Cardiac muscle cell (in vitro differentiated cells and primary cell): ENCODE measurements around the gene NR1I3. TPM values are rescaled to one million over a fixed set of nuclear protein-coding genes. Genes with fewer than 3 reads are reported as not detected.

Source experiments
- DNase-seq, 2 donors: peaks; one replicate each; pipeline versions ENCODE4 v3.0.0 to v3.0.0-alpha.2; 2010 to 2017; ENCODE audit warnings: low read depth in 1 of 2, low spot score in 1 of 2
- H3K27ac ChIP-seq: fragments of 200-600 bp; sonication (generic); 2 replicates; pipeline ENCODE4 v1.5.1; 2016
- H3K27me3 ChIP-seq: fragments of 200-600 bp; sonication (generic); 2 replicates; pipeline ENCODE4 v1.6.0; 2016; ENCODE audit warnings: control low read depth
- H3K36me3 ChIP-seq: fragments of 200-600 bp; sonication (generic); 2 replicates; pipeline ENCODE4 v1.5.1; 2016; ENCODE audit warnings: control low read depth
- H3K4me1 ChIP-seq: fragments of 200-600 bp; sonication (generic); 2 replicates; pipeline ENCODE4 v1.8.1; 2017; ENCODE audit warnings: low read depth, mild to moderate bottlenecking, mixed run types
- H3K4me3 ChIP-seq: fragments of 200-600 bp; sonication (generic); 2 replicates; pipeline ENCODE4 v1.5.1; 2016; ENCODE audit warnings: mild to moderate bottlenecking
- H3K9me3 ChIP-seq: fragments of 200-600 bp; sonication (generic); 2 replicates; pipeline ENCODE4 v1.5.1; 2017; ENCODE audit warnings: low read depth, mild to moderate bottlenecking, control low read depth
- CTCF ChIP-seq: IDR thresholded peaks from 2 replicates; pipeline ENCODE4 v1.5.1; 2012; ENCODE audit warnings: low read depth, mild to moderate bottlenecking, low read length
- polyA plus RNA-seq: library from polyadenylated mRNA; unstranded; fragments of >200 nt; fragmentation: Nextera tagmentation; extraction: Ambion mirVana; gene quantifications from 2 replicates; pipeline ENCODE4 v1.2.1, GENCODE V29; 2016
- total RNA-seq: library from RNA; depleted of rRNA; stranded (reverse); fragments of >200 nt; gene quantifications from 2 replicates; pipeline ENCODE4 v1.2.3, GENCODE V29; 2016

NR1I3 gene
- 0.33 TPM in 1 of 2 replicates, not detected in the other for total RNA-seq
- not detected in 2 replicates for polyA plus RNA-seq

- no peak within 1 kb of the TSS for H3K27ac ChIP-seq
- no peak for TF ChIP-seq CTCF
- H3K36me3 ChIP-seq, result no peaks in the 10 kb centered on the region
- no peak within 1 kb of the TSS for H3K4me3 ChIP-seq
- H3K27me3 ChIP-seq, result no peaks in the 10 kb centered on the region
- H3K9me3 ChIP-seq, result no peaks in the 10 kb centered on the region
- no peaks in the 10 kb centered on the region for H3K4me1 ChIP-seq
- DNase-seq, result no peak
Measured at GRCh38 chr1:161238039-161238473, at the start of gene NR1I3. Gene NR1I3, minus strand, starts transcription at chr1:161238203. Its CDS starts 1,638 bp downstream, at chr1:161236565.

- Histone ChIP-seq H3K27ac (no peak overlapping the region), H3K36me3 (no peaks in the 10 kb centered on the region), H3K4me1 (no peaks in the 10 kb centered on the region), H3K27me3 (peaks cover 4% of the 10 kb centered on the region), H3K9me3 (no peaks in the 10 kb centered on the region), H3K4me3 (no peak overlapping the region)
- TF ChIP-seq CTCF, result no peak
- DNase-seq, result no peak
Measured at GRCh38 chr1:161287482-161288054, 49.6 kb upstream of the NR1I3 start.

GRCh38 chr1:161285521-161285920 lies 47.5 kb upstream of the NR1I3 start:
- no peak overlapping the region for H3K4me3 ChIP-seq
- no peak overlapping the region for H3K27ac ChIP-seq

GRCh38 chr1:161285113-161285512 lies 47.1 kb upstream of the NR1I3 start:
- H3K4me3 ChIP-seq, result no peak overlapping the region
- TF ChIP-seq CTCF, result no peak
- H3K27ac ChIP-seq, result no peak overlapping the region
- no peak for DNase-seq
- no peaks in the 10 kb centered on the region for H3K4me1 ChIP-seq
- no peaks in the 10 kb centered on the region for H3K36me3 ChIP-seq
- peaks cover 4% of the 10 kb centered on the region for H3K27me3 ChIP-seq
- no peaks in the 10 kb centered on the region for H3K9me3 ChIP-seq

More at GRCh38 chr1:161285521-161285920, 47.5 kb upstream of the NR1I3 start:
- H3K36me3 ChIP-seq, result no peaks in the 10 kb centered on the region
- TF ChIP-seq CTCF, result no peak
- no peak for DNase-seq
- no peaks in the 10 kb centered on the region for H3K4me1 ChIP-seq
- no peaks in the 10 kb centered on the region for H3K9me3 ChIP-seq
- H3K27me3 ChIP-seq, result peaks cover 4% of the 10 kb centered on the region

GRCh38 chr1:161282991-161283390 lies 45.0 kb upstream of the NR1I3 start:
- TF ChIP-seq CTCF, result no peak

More at GRCh38 chr1:161282991-161283390, 45.0 kb upstream of the NR1I3 start:
- Histone ChIP-seq H3K4me3 (no peak overlapping the region), H3K4me1 (no peaks in the 10 kb centered on the region), H3K9me3 (no peaks in the 10 kb centered on the region), H3K27ac (no peak overlapping the region), H3K27me3 (no peaks in the 10 kb centered on the region), H3K36me3 (no peaks in the 10 kb centered on the region)
- no peak for DNase-seq
